Thyroid gland (tissue), 4 donors: Measurements from ENCODE around the gene WDR74. TPM values are rescaled to one million over a fixed set of nuclear protein-coding genes. Genes with fewer than 3 reads are reported as not detected.

Experiments
- DNase-seq, 2 donors: peaks; one replicate each; pipeline ENCODE4 v3.0.0-alpha.2; 2019
- H3K27ac ChIP-seq, 3 donors: fragments of 200-600 bp; sonication (generic); 1 replicate in 2 of 3; 2 replicates in 1 of 3; pipeline ENCODE4 v1.5.1; 2016 to 2019; ENCODE audit warnings: mild to moderate bottlenecking in 1 of 3, moderate library complexity in 1 of 3
- H3K27me3 ChIP-seq: fragments of 200-600 bp; sonication (generic); one replicate; pipeline ENCODE4 v1.5.1; 2019
- H3K36me3 ChIP-seq, 2 donors: fragments of 200-600 bp; sonication (generic); one replicate each; pipeline ENCODE4 v1.5.1; 2016 to 2019
- H3K4me1 ChIP-seq, 2 donors: fragments of 200-600 bp; sonication (generic); one replicate each; pipeline ENCODE4 v1.5.1; 2017 to 2019
- H3K4me3 ChIP-seq, 3 donors: fragments of 200-600 bp; sonication (generic); replicated peaks in 1 of 3; 1 replicate in 2 of 3; 2 replicates in 1 of 3; pipeline ENCODE4 v1.5.1; 2016; ENCODE audit warnings: mild to moderate bottlenecking in 1 of 3
- H3K9me3 ChIP-seq: fragments of 200-600 bp; sonication (generic); one replicate; pipeline ENCODE4 v1.5.1; 2017
- CTCF ChIP-seq, 6 experiments: fragments of 200-600 bp in 3 of 6; fragments of 450-650 bp in 3 of 6; sonication (generic) in 3 of 6; IDR thresholded peaks; one replicate each; pipeline ENCODE4 v1.5.1; 2016 to 2019; ENCODE audit warnings: antibody characterized with exemption in 6 of 6, mild to moderate bottlenecking in 2 of 6, inconsistent platforms in 1 of 6, moderate library complexity in 1 of 6
- POLR2A ChIP-seq, 2 donors: fragments of 450-650 bp; IDR thresholded peaks; one replicate each; pipeline ENCODE4 v1.6.1; 2017; ENCODE audit warnings: antibody characterized with exemption in 2 of 2, mild to moderate bottlenecking in 2 of 2, moderate library complexity in 1 of 2
- WGBS, 2 donors: methylation state at CpG; one replicate each; pipeline ENCODE4 v1.1.5; 2017; 5-methylcytosine and 5-hydroxymethylcytosine counted together
- intact Hi-C: fragments of 100-400 bp; cut with DNase I; formaldehyde crosslinking; loops from one replicate; pipeline ENCODE4 v1.15.1; 2023
- total RNA-seq, 4 donors: library from RNA; depleted of rRNA; stranded (reverse); fragments of >200 nt; gene quantifications; one replicate each; pipeline ENCODE4 v1.2.3, GENCODE V29; 2016

WDR74 gene
- total RNA-seq, 4 donors from 2014 or later, result 25.2 to 76.1 (median 33.6) TPM

GRCh38 chr11:62852523-62853188 is 13.3 kb upstream of the WDR74 start:
- no peak for TF ChIP-seq CTCF (IDR thresholded peaks at IDR 0.05)
- TF ChIP-seq POLR2A (IDR thresholded peaks at IDR 0.05), result no peak
- Histone ChIP-seq H3K27me3 (no peaks in the 10 kb centered on the region), H3K4me1 (peaks cover 11 to 20% of the 10 kb centered on the region in 2 donors), H3K36me3 (peaks cover 25 to 26% of the 10 kb centered on the region in 2 donors), H3K4me3 (no peak overlapping the region), H3K9me3 (no peaks in the 10 kb centered on the region), H3K27ac (no peak overlapping the region)
- no peak for DNase-seq
- intact Hi-C loops, result no loop called here

GRCh38 chr11:62851807-62852522 is 12.6 kb upstream of the WDR74 start:
- no peaks in the 10 kb centered on the region for H3K9me3 ChIP-seq
- no peak overlapping the region for H3K4me3 ChIP-seq
- no peaks in the 10 kb centered on the region for H3K27me3 ChIP-seq
- WGBS, 2 donors, result 55 to 74% methylated on average over 3 of the region's 3 CpGs
- H3K36me3 ChIP-seq, result peaks cover 25 to 26% of the 10 kb centered on the region in 2 donors
- peaks cover 11 to 20% of the 10 kb centered on the region in 2 donors for H3K4me1 ChIP-seq
- TF ChIP-seq CTCF (IDR thresholded peaks at IDR 0.05) (no peak), POLR2A (IDR thresholded peaks at IDR 0.05) (no peak)
- H3K27ac ChIP-seq, result no peak overlapping the region
- no peak for DNase-seq
- intact Hi-C loops, result no loop called here

DNA sequence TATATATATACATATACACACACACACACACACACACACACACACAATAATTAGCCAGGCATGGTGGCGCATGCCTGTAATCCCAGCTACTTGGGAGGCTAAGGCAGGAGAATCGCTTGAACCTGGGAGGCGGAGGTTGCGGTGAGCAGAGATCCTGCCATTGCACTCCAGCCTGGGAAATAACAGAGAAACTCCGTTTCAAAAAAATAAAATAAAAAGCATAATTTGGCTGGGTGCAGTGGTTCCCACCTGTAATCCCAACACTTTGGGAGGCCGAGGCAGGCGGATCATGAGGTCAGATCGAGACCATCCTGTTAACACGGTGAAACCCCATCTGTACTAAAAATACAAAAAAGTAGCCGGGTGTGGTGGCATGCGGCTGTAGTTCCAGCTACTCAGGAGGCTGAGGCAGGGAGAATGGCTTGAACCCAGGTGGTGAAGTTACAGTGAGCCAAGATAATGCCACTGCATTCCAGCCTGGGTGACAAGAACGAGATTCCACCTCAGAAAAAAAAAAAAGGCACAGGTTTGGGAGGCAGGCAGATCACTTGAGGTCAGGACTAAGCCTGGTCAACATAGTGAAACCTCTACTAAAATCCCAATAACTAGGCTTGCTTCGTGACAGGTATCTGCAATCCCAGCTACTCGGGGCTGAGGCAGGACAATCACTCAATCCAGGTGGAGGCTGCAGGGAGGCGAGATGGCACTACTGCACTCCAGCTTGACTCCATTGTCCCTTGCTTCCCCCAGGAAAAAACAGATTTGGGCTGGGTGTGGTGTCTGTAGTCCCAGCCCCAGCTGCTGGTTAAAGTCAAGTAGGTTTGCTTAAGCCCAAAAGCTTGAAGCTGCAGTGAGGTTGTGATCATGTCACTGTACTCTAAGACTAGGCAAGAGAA is 11.8 kb upstream of the WDR74 start:
- no peaks in the 10 kb centered on the region for H3K9me3 ChIP-seq
- TF ChIP-seq CTCF (IDR thresholded peaks at IDR 0.05), result no peak
- no peak for TF ChIP-seq POLR2A (IDR thresholded peaks at IDR 0.05)
- no peaks in the 10 kb centered on the region for H3K27me3 ChIP-seq
- H3K4me1 ChIP-seq, result peaks cover 11 to 14% of the 10 kb centered on the region in 2 donors
- intact Hi-C loops, result no loop called here
- H3K4me3 ChIP-seq, result no peak overlapping the region
- WGBS, 2 donors, result 70 to 75% methylated on average over 14 of the region's 15 CpGs
- H3K27ac ChIP-seq, result no peak overlapping the region
- no peak for DNase-seq
- peaks cover 25 to 26% of the 10 kb centered on the region in 2 donors for H3K36me3 ChIP-seq

GRCh38 chr11:62847767-62848314 is 8.5 kb upstream of the WDR74 start:
- intact Hi-C loops, result no loop called here
- Histone ChIP-seq H3K36me3 (peaks cover 12 to 15% of the 10 kb centered on the region in 2 donors), H3K27ac (no peak overlapping the region), H3K4me1 (no peaks in the 10 kb centered on the region), H3K9me3 (no peaks in the 10 kb centered on the region), H3K27me3 (no peaks in the 10 kb centered on the region), H3K4me3 (no peak overlapping the region)
- TF ChIP-seq POLR2A (IDR thresholded peaks at IDR 0.05), result no peak
- TF ChIP-seq CTCF (IDR thresholded peaks at IDR 0.05), result no peak
- no peak for DNase-seq
- WGBS, 2 donors, result 86 to 94% methylated on average over 1 of the region's 1 CpG
